HTERT RPE-1 (cell line): Measurements from ENCODE around the gene SCP2.

ENCODE experiments used
- in situ Hi-C: fragments of 300-500 bp; cut with MboI; formaldehyde crosslinking; loops from 4 replicates; pipeline ENCODE4 v1.14.3; 2020; ENCODE audit warnings: low sequenced_read_pairs

The SCP2 gene

GRCh38 chr1:53025769-53026112 lies 98.7 kb downstream of the SCP2 start:
- in situ Hi-C loops: no loop called here

GRCh38 chr1:53026254-53026653 lies 99.2 kb downstream of the SCP2 start:
- in situ Hi-C loops: no loop called here

GRCh38 chr1:53031732-53032131 lies 104.7 kb downstream of the SCP2 start:
- in situ Hi-C loops: no loop called here

GRCh38 chr1:53037159-53037558 lies 110.1 kb downstream of the SCP2 start:
- in situ Hi-C loops: no loop called here

- in situ Hi-C loops: no loop called here
Observed at GRCh38 chr1:53038566-53038965, 111.5 kb downstream of the SCP2 start.

- in situ Hi-C loops: no loop called here
Observed at GRCh38 chr1:53043271-53043670, 116.2 kb downstream of the SCP2 start.

- in situ Hi-C loops: no loop called here
Observed at GRCh38 chr1:53044926-53045325, 117.8 kb downstream of the SCP2 start.

- in situ Hi-C loops: no loop called here
Observed at GRCh38 chr1:53046930-53047329, 119.9 kb downstream of the SCP2 start.

- in situ Hi-C loops: no loop called here
Observed at GRCh38 chr1:53047737-53048736, 121.0 kb downstream of the SCP2 start.

- in situ Hi-C loops: no loop called here
Observed at GRCh38 chr1:53048960-53049573, 122.0 kb downstream of the SCP2 start.

GRCh38 chr1:53049574-53049967 lies 122.5 kb downstream of the SCP2 start:
- in situ Hi-C loops: no loop called here

GRCh38 chr1:53050310-53050709 lies 123.2 kb downstream of the SCP2 start:
- in situ Hi-C loops: no loop called here

- in situ Hi-C loops: no loop called here
Observed at GRCh38 chr1:53051676-53052075, 124.6 kb downstream of the SCP2 start.

GRCh38 chr1:53057127-53057526 lies 130.1 kb downstream of the SCP2 start:
- in situ Hi-C loops: no loop called here

- in situ Hi-C loops: no loop called here
Observed at GRCh38 chr1:53060579-53060978, 133.5 kb downstream of the SCP2 start.

GRCh38 chr1:53061123-53061858 lies 134.2 kb downstream of the SCP2 start:
- in situ Hi-C loops: no loop called here

- in situ Hi-C loops: no loop called here
Observed at GRCh38 chr1:53061859-53062707, 135.0 kb downstream of the SCP2 start, which contains the start of gene PODN. TSS of gene PODN (plus strand) at chr1:53062213. CDS start at chr1:53069856, 7,643 bp downstream.

- in situ Hi-C loops: no loop called here
Observed at GRCh38 chr1:53062708-53063591, 135.9 kb downstream of the SCP2 start.

GRCh38 chr1:53063744-53064515 lies 136.9 kb downstream of the SCP2 start:
- in situ Hi-C loops: no loop called here
